ENCODE results near the gene CLEC18B.
"Not testable (repeated sequence)": the region's sequence is repeated elsewhere in the genome, so short reads cannot be mapped to it uniquely, and the experiment has no call there.

The CLEC18B gene

DNA sequence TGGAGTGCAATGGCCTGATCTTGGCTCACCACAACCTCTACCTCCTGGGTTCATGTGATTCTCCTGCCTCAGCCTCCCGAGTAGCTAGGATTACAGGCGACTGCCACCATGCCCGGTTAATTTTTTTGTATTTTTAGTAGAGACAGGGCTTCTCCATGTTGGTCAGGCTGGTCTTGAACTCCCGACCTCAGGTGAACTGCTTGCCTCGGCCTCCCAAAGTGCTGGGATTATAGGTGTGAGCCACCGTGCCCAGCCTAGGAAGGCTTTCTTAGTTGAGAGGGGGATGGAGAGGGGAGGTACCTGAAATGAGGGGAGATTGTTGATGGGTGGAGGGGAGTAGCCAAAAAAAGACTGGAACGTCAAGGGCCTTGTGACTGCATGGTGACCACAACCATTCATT is 7.4 kb downstream of the CLEC18B start:
- not testable (repeated sequence) for H4K91ac ChIP-seq (ENCODE audit: low read depth, low read length, poor library complexity); H2BK15ac ChIP-seq (ENCODE audit: low read length); H3K27me3 ChIP-seq (ENCODE audit: control insufficient read depth in 3 of 3, insufficient read depth in 3 of 3, low read depth in 1 of 3, low read length in 3 of 3); H3K36me3 ChIP-seq (replicated peaks in 1 of 2; ENCODE audit: control insufficient read depth in 2 of 2, insufficient read depth in 2 of 2, low read length in 2 of 2); H3K4ac ChIP-seq (ENCODE audit: low read length); H2BK12ac ChIP-seq (ENCODE audit: low read length); H3K4me3 ChIP-seq (ENCODE audit: low read length in 2 of 2); H3K4me1 ChIP-seq (ENCODE audit: control insufficient read depth in 2 of 2, insufficient read depth in 1 of 2, low read depth in 1 of 2, low read length in 2 of 2); H3K14ac ChIP-seq (ENCODE audit: low read length); H2BK120ac ChIP-seq (ENCODE audit: low read depth, low read length); H2AK5ac ChIP-seq (ENCODE audit: low read depth, low read length); H3K18ac ChIP-seq (ENCODE audit: low read length); H2AFZ ChIP-seq (ENCODE audit: low read length); H4K8ac ChIP-seq (ENCODE audit: low read depth, low read length); H2BK5ac ChIP-seq (ENCODE audit: low read length); DNase-seq (ENCODE audit: low spot score); H3K23ac ChIP-seq (ENCODE audit: low read depth, low read length, poor library complexity); H3K27ac ChIP-seq (replicated peaks; ENCODE audit: low read length); H3K79me1 ChIP-seq (ENCODE audit: low read depth, low read length); H3K4me2 ChIP-seq (ENCODE audit: insufficient read depth, low read length, poor library complexity, severe bottlenecking); H3K9ac ChIP-seq (ENCODE audit: low read depth, low read length, poor library complexity); H3K9me3 ChIP-seq (replicated peaks in 1 of 2; ENCODE audit: control insufficient read depth in 2 of 2, insufficient read depth in 1 of 2, low read depth in 1 of 2, low read length in 2 of 2)
- WGBS, 2 donors (ENCODE audit: extremely low coverage in 2 of 2, insufficient read length in 2 of 2, insufficient replicate concordance in 1 of 2): no CpG with 5 or more reads among the region's 7 CpGs

DNA sequence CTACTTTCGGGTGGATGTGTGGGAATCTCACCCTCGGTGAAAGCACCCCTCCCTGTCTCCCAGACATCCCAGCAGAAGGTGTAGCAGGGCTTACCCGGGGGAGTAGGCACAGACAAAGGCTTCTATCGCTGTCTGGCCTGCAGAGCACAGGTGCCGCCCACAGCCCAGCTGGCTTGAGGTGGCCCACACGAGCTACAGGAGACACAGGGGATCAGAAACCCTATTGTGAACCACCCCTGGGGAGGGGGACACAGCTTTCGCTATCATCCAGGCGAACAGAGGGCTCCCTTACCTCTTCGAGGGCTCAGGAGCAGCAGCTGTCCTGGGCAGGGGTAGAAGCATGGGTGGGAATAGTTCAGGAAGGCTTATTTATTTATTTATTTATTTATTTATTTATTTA is 7.8 kb downstream of the CLEC18B start:
- not testable (repeated sequence) for H2AK5ac ChIP-seq (ENCODE audit: low read depth, low read length); H3K79me1 ChIP-seq (ENCODE audit: low read depth, low read length)
- WGBS, 2 donors (ENCODE audit: extremely low coverage in 2 of 2, insufficient read length in 2 of 2, insufficient replicate concordance in 1 of 2): no CpG with 5 or more reads among the region's 9 CpGs

DNA sequence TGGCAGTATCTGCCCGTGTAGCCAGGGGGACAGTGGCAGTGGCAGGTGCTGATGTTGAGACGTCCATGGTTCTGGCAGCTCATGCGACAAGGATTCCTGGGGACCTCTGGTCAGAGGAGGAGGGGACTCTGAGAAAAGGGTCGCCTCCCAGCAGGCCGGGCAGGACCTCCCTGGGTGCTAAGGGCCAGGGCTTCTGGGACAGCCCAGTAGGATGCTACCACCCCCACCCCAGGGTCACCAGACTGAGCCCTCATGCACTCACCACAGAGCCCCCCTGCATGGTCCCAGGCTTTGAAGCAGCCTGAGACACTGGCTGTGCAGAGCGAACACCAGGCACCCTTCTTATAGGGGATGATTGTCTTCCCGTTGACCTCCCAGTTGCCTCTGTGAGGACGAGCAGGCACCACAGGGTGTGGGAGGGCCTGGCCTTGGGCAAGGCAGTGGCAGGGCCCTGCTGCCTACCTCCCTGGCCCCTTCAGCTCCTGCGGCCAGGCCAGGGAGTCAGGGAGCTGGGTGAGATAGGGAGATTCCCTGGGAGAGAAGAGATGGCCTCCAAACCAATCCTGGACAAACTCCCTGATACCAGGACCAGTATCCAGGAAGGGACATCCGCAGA is 8.4 kb downstream of the CLEC18B start:
- H3K36me3 ChIP-seq (replicated peaks in 1 of 2; ENCODE audit: control insufficient read depth in 2 of 2, insufficient read depth in 2 of 2, low read length in 2 of 2); H3K14ac ChIP-seq (ENCODE audit: low read length); H2AFZ ChIP-seq (ENCODE audit: low read length); H3K23ac ChIP-seq (ENCODE audit: low read depth, low read length, poor library complexity); H2BK15ac ChIP-seq (ENCODE audit: low read length); H3K18ac ChIP-seq (ENCODE audit: low read length); H3K4me3 ChIP-seq (ENCODE audit: low read length in 2 of 2); H2AK5ac ChIP-seq (ENCODE audit: low read depth, low read length); H3K9me3 ChIP-seq (replicated peaks in 1 of 2; ENCODE audit: control insufficient read depth in 2 of 2, insufficient read depth in 1 of 2, low read depth in 1 of 2, low read length in 2 of 2); H3K27ac ChIP-seq (replicated peaks; ENCODE audit: low read length); H3K4ac ChIP-seq (ENCODE audit: low read length); H2BK12ac ChIP-seq (ENCODE audit: low read length); H3K9ac ChIP-seq (ENCODE audit: low read depth, low read length, poor library complexity); H3K79me1 ChIP-seq (ENCODE audit: low read depth, low read length); H4K91ac ChIP-seq (ENCODE audit: low read depth, low read length, poor library complexity); H2BK120ac ChIP-seq (ENCODE audit: low read depth, low read length); H3K4me1 ChIP-seq (ENCODE audit: control insufficient read depth in 2 of 2, insufficient read depth in 1 of 2, low read depth in 1 of 2, low read length in 2 of 2); H3K27me3 ChIP-seq (ENCODE audit: control insufficient read depth in 3 of 3, insufficient read depth in 3 of 3, low read depth in 1 of 3, low read length in 3 of 3); H3K4me2 ChIP-seq (ENCODE audit: insufficient read depth, low read length, poor library complexity, severe bottlenecking); DNase-seq (ENCODE audit: low spot score); H4K8ac ChIP-seq (ENCODE audit: low read depth, low read length); H2BK5ac ChIP-seq (ENCODE audit: low read length): not testable (repeated sequence)
- WGBS, 2 donors (ENCODE audit: extremely low coverage in 2 of 2, insufficient read length in 2 of 2, insufficient replicate concordance in 1 of 2): no CpG with 5 or more reads among the region's 10 CpGs

More for the DNA sequence above, 7.8 kb downstream of the CLEC18B start:
- H3K18ac ChIP-seq (ENCODE audit: low read length); H3K4me3 ChIP-seq (ENCODE audit: low read length in 2 of 2); DNase-seq (ENCODE audit: low spot score); H2BK120ac ChIP-seq (ENCODE audit: low read depth, low read length); H3K23ac ChIP-seq (ENCODE audit: low read depth, low read length, poor library complexity); H3K27me3 ChIP-seq (ENCODE audit: control insufficient read depth in 3 of 3, insufficient read depth in 3 of 3, low read depth in 1 of 3, low read length in 3 of 3); H2AFZ ChIP-seq (ENCODE audit: low read length); H3K4me2 ChIP-seq (ENCODE audit: insufficient read depth, low read length, poor library complexity, severe bottlenecking); H2BK5ac ChIP-seq (ENCODE audit: low read length); H3K9me3 ChIP-seq (replicated peaks in 1 of 2; ENCODE audit: control insufficient read depth in 2 of 2, insufficient read depth in 1 of 2, low read depth in 1 of 2, low read length in 2 of 2); H4K91ac ChIP-seq (ENCODE audit: low read depth, low read length, poor library complexity); H3K4ac ChIP-seq (ENCODE audit: low read length); H4K8ac ChIP-seq (ENCODE audit: low read depth, low read length); H3K36me3 ChIP-seq (replicated peaks in 1 of 2; ENCODE audit: control insufficient read depth in 2 of 2, insufficient read depth in 2 of 2, low read length in 2 of 2); H2BK15ac ChIP-seq (ENCODE audit: low read length); H3K9ac ChIP-seq (ENCODE audit: low read depth, low read length, poor library complexity); H2BK12ac ChIP-seq (ENCODE audit: low read length); H3K4me1 ChIP-seq (ENCODE audit: control insufficient read depth in 2 of 2, insufficient read depth in 1 of 2, low read depth in 1 of 2, low read length in 2 of 2); H3K27ac ChIP-seq (replicated peaks; ENCODE audit: low read length); H3K14ac ChIP-seq (ENCODE audit: low read length): not testable (repeated sequence)

DNA sequence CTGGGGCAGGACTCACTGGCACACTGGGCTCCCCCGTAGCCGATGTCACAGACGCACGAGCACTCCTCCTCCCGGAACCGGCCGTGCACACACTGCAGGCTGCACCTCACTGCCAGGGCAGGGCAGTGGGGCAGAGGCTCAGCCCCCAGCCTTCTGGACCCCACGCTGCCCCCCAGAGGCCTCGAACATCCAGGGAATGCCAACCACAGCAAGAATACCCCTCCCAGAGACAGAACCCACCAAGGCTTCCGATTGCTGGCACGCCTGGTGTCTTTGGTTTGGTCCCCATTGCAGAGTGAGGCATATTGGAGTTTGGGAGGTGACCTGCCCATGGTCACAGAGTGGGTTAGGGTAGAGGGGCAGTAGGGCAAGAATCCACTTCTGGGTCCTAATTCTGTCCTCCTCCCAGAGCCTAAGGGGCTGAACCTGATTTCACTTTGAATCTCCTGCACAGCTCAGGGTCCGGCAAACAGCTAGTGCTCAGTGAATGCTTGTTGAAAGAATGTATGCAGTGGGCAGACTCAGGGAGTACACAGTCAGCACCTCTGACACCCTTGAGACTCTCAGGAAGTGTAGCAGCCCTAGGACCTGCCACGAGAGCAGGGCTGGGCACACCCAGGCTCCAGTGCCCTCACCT is 9.0 kb downstream of the CLEC18B start:
- H3K27ac ChIP-seq (replicated peaks; ENCODE audit: low read length); H3K79me1 ChIP-seq (ENCODE audit: low read depth, low read length); H2BK15ac ChIP-seq (ENCODE audit: low read length); DNase-seq (ENCODE audit: low spot score); H3K4ac ChIP-seq (ENCODE audit: low read length); H3K27me3 ChIP-seq (ENCODE audit: control insufficient read depth in 3 of 3, insufficient read depth in 3 of 3, low read depth in 1 of 3, low read length in 3 of 3); H4K91ac ChIP-seq (ENCODE audit: low read depth, low read length, poor library complexity); H3K36me3 ChIP-seq (replicated peaks in 1 of 2; ENCODE audit: control insufficient read depth in 2 of 2, insufficient read depth in 2 of 2, low read length in 2 of 2); H3K23ac ChIP-seq (ENCODE audit: low read depth, low read length, poor library complexity); H3K9ac ChIP-seq (ENCODE audit: low read depth, low read length, poor library complexity); H3K4me1 ChIP-seq (ENCODE audit: control insufficient read depth in 2 of 2, insufficient read depth in 1 of 2, low read depth in 1 of 2, low read length in 2 of 2); H2AFZ ChIP-seq (ENCODE audit: low read length); H2BK12ac ChIP-seq (ENCODE audit: low read length); H2BK120ac ChIP-seq (ENCODE audit: low read depth, low read length); H2AK5ac ChIP-seq (ENCODE audit: low read depth, low read length); H3K4me3 ChIP-seq (ENCODE audit: low read length in 2 of 2); H4K8ac ChIP-seq (ENCODE audit: low read depth, low read length); H2BK5ac ChIP-seq (ENCODE audit: low read length); H3K4me2 ChIP-seq (ENCODE audit: insufficient read depth, low read length, poor library complexity, severe bottlenecking); H3K18ac ChIP-seq (ENCODE audit: low read length); H3K14ac ChIP-seq (ENCODE audit: low read length); H3K9me3 ChIP-seq (replicated peaks in 1 of 2; ENCODE audit: control insufficient read depth in 2 of 2, insufficient read depth in 1 of 2, low read depth in 1 of 2, low read length in 2 of 2): not testable (repeated sequence)
- WGBS, 2 donors (ENCODE audit: extremely low coverage in 2 of 2, insufficient read length in 2 of 2, insufficient replicate concordance in 1 of 2): no CpG with 5 or more reads among the region's 13 CpGs

Measured in neuronal stem cell (in vitro differentiated cells).